Sigmoid colon (tissue), 4 donors: ENCODE measurements around the gene B4GALNT2.
"Not testable (repeated sequence)": the region's sequence is repeated elsewhere in the genome, so short reads cannot be mapped to it uniquely, and the experiment has no call there.

Source experiments
- EP300 ChIP-seq, 4 donors: sonication (generic); formaldehyde crosslinking; IDR thresholded peaks; one replicate each; pipeline ENCODE4 v1.6.1; 2017; ENCODE audit warnings: antibody characterized with exemption in 4 of 4
- POLR2A ChIP-seq, 2 donors: fragments of 450-650 bp; IDR thresholded peaks; one replicate each; pipeline ENCODE4 v1.6.1; 2016; ENCODE audit warnings: antibody characterized with exemption in 2 of 2, mild to moderate bottlenecking in 2 of 2, moderate library complexity in 2 of 2
- POLR2AphosphoS5 ChIP-seq, 4 donors: sonication (generic); formaldehyde crosslinking; IDR thresholded peaks; one replicate each; pipeline ENCODE4 v1.6.1; 2017; ENCODE audit warnings: antibody characterized with exemption in 4 of 4
- TF ChIP-seq, protein P1 (sequence below), 4 experiments: fragments of 450-650 bp in 3 of 4; fragments of 200-600 bp in 1 of 4; IDR thresholded peaks; one replicate each; pipeline ENCODE4 v1.5.1; 2016 to 2019; ENCODE audit warnings: antibody characterized with exemption in 4 of 4, mild to moderate bottlenecking in 3 of 4, moderate library complexity in 2 of 4

DNA sequence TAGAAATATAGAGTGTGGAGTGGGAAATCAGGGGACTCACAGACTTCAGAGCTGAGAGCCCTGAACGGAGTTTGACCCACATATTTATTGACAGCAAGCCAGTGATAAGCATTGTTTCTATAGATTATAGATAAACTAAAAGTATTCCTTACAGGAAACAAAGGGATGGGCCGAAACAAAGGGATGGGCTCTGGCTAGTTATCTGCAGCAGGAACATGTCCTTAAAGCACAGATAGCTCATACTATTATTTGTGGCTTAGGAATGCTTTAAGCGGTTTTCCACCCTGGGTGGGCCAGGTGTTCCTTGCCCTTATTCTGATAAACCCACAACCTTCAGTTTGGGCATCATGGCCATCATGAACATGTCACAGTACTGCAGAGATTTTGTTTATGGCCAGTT lies 38.1 kb downstream of the B4GALNT2 start:
- TF ChIP-seq, protein P1, sequence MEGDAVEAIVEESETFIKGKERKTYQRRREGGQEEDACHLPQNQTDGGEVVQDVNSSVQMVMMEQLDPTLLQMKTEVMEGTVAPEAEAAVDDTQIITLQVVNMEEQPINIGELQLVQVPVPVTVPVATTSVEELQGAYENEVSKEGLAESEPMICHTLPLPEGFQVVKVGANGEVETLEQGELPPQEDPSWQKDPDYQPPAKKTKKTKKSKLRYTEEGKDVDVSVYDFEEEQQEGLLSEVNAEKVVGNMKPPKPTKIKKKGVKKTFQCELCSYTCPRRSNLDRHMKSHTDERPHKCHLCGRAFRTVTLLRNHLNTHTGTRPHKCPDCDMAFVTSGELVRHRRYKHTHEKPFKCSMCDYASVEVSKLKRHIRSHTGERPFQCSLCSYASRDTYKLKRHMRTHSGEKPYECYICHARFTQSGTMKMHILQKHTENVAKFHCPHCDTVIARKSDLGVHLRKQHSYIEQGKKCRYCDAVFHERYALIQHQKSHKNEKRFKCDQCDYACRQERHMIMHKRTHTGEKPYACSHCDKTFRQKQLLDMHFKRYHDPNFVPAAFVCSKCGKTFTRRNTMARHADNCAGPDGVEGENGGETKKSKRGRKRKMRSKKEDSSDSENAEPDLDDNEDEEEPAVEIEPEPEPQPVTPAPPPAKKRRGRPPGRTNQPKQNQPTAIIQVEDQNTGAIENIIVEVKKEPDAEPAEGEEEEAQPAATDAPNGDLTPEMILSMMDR (IDR thresholded peaks at IDR 0.05): not testable (repeated sequence)
- TF ChIP-seq EP300, POLR2A, POLR2AphosphoS5 (IDR thresholded peaks at IDR 0.05): not testable (repeated sequence)
